IMR-90 (cell line): ENCODE results near the gene MT1A. TPM values are rescaled to one million over a fixed set of nuclear protein-coding genes. Genes with fewer than 3 reads are reported as not detected.

Experiments used
- ATAC-seq: fragments of 200-7000 bp; cut with Tn5 transposase; 2 replicates; pipeline ENCODE4 v1.9.1; 2020; ENCODE audit warnings: low read depth, mild to moderate bottlenecking, moderate library complexity
- BruUV-seq: library from RNA; stranded (reverse); fragments of 400-500 nt; replicated peaks from 2 replicates; lab custom pipeline; 2021; lab: Mats Ljungman, UMichigan
- CTCF ChIA-PET: fragments of 300-600 bp; formaldehyde crosslinking; extraction: SDS; loops from one replicate; lab custom pipeline; 2021; ENCODE audit warnings: antibody characterized with exemption; lab: Yijun Ruan, JAX
- POLR2A ChIA-PET: fragments of 300-600 bp; sonication (Branson Sonifier 250); formaldehyde crosslinking; loops from one replicate; lab custom pipeline; 2022; ENCODE audit warnings: antibody characterized with exemption; ENCODE audit not compliant: unreplicated experiment; lab: Charles Lee
- DNase-seq: peaks from one replicate; pipeline ENCODE4 v3.0.0; 2013
- H2AFZ ChIP-seq: replicated peaks from 2 replicates; pipeline ENCODE3; 2013; ENCODE audit warnings: low read length, mild to moderate bottlenecking; ENCODE audit not compliant: poor library complexity
- H2AK5ac ChIP-seq: 2 replicates; pipeline ENCODE4 v1.6.1; 2013; ENCODE audit warnings: low read depth, low read length, inconsistent platforms
- H2AK9ac ChIP-seq: replicated peaks from 2 replicates; pipeline ENCODE3; 2013; ENCODE audit warnings: mild to moderate bottlenecking, low read depth, low read length, moderate library complexity; ENCODE audit not compliant: poor library complexity
- H2BK120ac ChIP-seq: 2 replicates; pipeline ENCODE4 v1.6.1; 2013; ENCODE audit warnings: low read depth, low read length, inconsistent platforms
- H2BK15ac ChIP-seq: 3 replicates; pipeline ENCODE4 v1.6.1; 2013; ENCODE audit warnings: low read depth, low read length, inconsistent platforms
- H2BK20ac ChIP-seq: 2 replicates; pipeline ENCODE4 v1.6.1; 2013; ENCODE audit warnings: low read depth, mild to moderate bottlenecking, inconsistent platforms, low read length, moderate library complexity
- H2BK5ac ChIP-seq: 2 replicates; pipeline ENCODE4 v1.6.1; 2013; ENCODE audit warnings: mild to moderate bottlenecking, low read depth, low read length, inconsistent platforms; ENCODE audit not compliant: poor library complexity, severe bottlenecking
- H3K14ac ChIP-seq: replicated peaks from 2 replicates; pipeline ENCODE4 v1.6.1; 2013; ENCODE audit warnings: low read depth, low read length, inconsistent platforms
- H3K18ac ChIP-seq: 2 replicates; pipeline ENCODE4 v1.6.1; 2013; ENCODE audit warnings: low read depth, low read length, control low read depth
- H3K23ac ChIP-seq: 2 replicates; pipeline ENCODE4 v1.6.1; 2013; ENCODE audit warnings: low read depth, low read length, inconsistent platforms
- H3K27ac ChIP-seq: 2 replicates; pipeline ENCODE4 v1.5.1; 2013; ENCODE audit warnings: mild to moderate bottlenecking, control low read depth, low read length; ENCODE audit not compliant: insufficient read depth
- H3K27me3 ChIP-seq: 2 replicates; pipeline ENCODE4 v1.6.1; 2013; ENCODE audit warnings: low read length; ENCODE audit not compliant: control insufficient read depth, insufficient read depth
- H3K36me3 ChIP-seq: 2 replicates; pipeline ENCODE4 v1.6.1; 2013; ENCODE audit warnings: low read length, mixed read lengths; ENCODE audit not compliant: control insufficient read depth, insufficient read depth
- H3K4ac ChIP-seq: 2 replicates; pipeline ENCODE4 v1.6.1; 2013; ENCODE audit warnings: low read depth, low read length, inconsistent platforms
- H3K4me1 ChIP-seq: 2 replicates; pipeline ENCODE4 v1.6.1; 2013; ENCODE audit warnings: low read length, mixed read lengths; ENCODE audit not compliant: control insufficient read depth, insufficient read depth
- H3K4me2 ChIP-seq: 2 replicates; pipeline ENCODE4 v1.6.1; 2013; ENCODE audit warnings: low read depth, mild to moderate bottlenecking, control low read depth, low read length, moderate library complexity
- H3K4me3 ChIP-seq: 2 replicates; pipeline ENCODE4 v1.5.1; 2013; ENCODE audit warnings: low read depth, mild to moderate bottlenecking, control low read depth, low read length, moderate library complexity; ENCODE audit not compliant: insufficient read depth
- H3K56ac ChIP-seq: 2 replicates; pipeline ENCODE4 v1.6.1; 2013; ENCODE audit warnings: low read length, inconsistent platforms; ENCODE audit not compliant: insufficient read depth; ENCODE audit errors: extremely low read depth
- H3K79me1 ChIP-seq, 2 experiments: 2 replicates each; pipeline ENCODE4 v1.6.1; 2013; ENCODE audit warnings: low read length in 2 of 2, inconsistent platforms in 1 of 2, low read depth in 1 of 2
- H3K9ac ChIP-seq: 2 replicates; pipeline ENCODE4 v1.6.1; 2013; ENCODE audit warnings: low read depth, low read length, control low read depth
- H3K9me1 ChIP-seq: 2 replicates; pipeline ENCODE4 v1.6.1; 2013; ENCODE audit warnings: low read length, inconsistent platforms; ENCODE audit not compliant: insufficient read depth
- H3K9me3 ChIP-seq: 2 replicates; pipeline ENCODE4 v1.6.1; 2013; ENCODE audit warnings: low read length; ENCODE audit not compliant: control insufficient read depth, insufficient read depth
- H4K20me1 ChIP-seq: 2 replicates; pipeline ENCODE4 v1.6.1; 2013; ENCODE audit warnings: low read length, inconsistent platforms; ENCODE audit not compliant: insufficient read depth
- H4K5ac ChIP-seq: 2 replicates; pipeline ENCODE4 v1.6.1; 2013; ENCODE audit warnings: mild to moderate bottlenecking, low read depth, low read length, control low read depth
- H4K8ac ChIP-seq, 2 experiments: 2 replicates each; pipeline ENCODE4 v1.6.1; 2013; ENCODE audit warnings: low read depth in 2 of 2, low read length in 2 of 2, control low read depth in 1 of 2, inconsistent platforms in 1 of 2
- H4K91ac ChIP-seq: 2 replicates; pipeline ENCODE4 v1.6.1; 2013; ENCODE audit warnings: low read depth, low read length, inconsistent platforms; ENCODE audit not compliant: insufficient read depth
- FOS ChIP-seq: fragments of 150-350 bp; IDR thresholded peaks from 2 replicates; pipeline ENCODE4 v1.6.1; 2016; ENCODE audit warnings: low read depth, low read length
- MAFK ChIP-seq: IDR thresholded peaks from 2 replicates; pipeline ENCODE4 v1.6.1; 2012; ENCODE audit warnings: low read depth, low read length, improper control_type of control experiment
- MAZ ChIP-seq: IDR thresholded peaks from 2 replicates; pipeline ENCODE4 v1.6.1; 2012; ENCODE audit warnings: low read depth, mild to moderate bottlenecking, low read length, improper control_type of control experiment, moderate library complexity, borderline replicate concordance
- NFE2L2 ChIP-seq: fragments of 150-350 bp; IDR thresholded peaks from 2 replicates; pipeline ENCODE4 v1.6.1; 2016; ENCODE audit warnings: low read depth, mild to moderate bottlenecking, low read length
- RCOR1 ChIP-seq: IDR thresholded peaks from 2 replicates; pipeline ENCODE4 v1.6.1; 2012; ENCODE audit warnings: mild to moderate bottlenecking, low read length, improper control_type of control experiment; ENCODE audit not compliant: insufficient replicate concordance
- RFX5 ChIP-seq: IDR thresholded peaks from 2 replicates; pipeline ENCODE4 v1.8.0; 2012; ENCODE audit warnings: low read depth, mild to moderate bottlenecking, low read length, moderate library complexity
- SMC3 ChIP-seq: fragments of 150-350 bp; IDR thresholded peaks from 2 replicates; pipeline ENCODE4 v1.6.1; 2016; ENCODE audit warnings: low read depth, mild to moderate bottlenecking, antibody characterized with exemption, low read length, moderate library complexity
- USF2 ChIP-seq: fragments of 150-350 bp; IDR thresholded peaks from 2 replicates; pipeline ENCODE4 v1.6.1; 2017; ENCODE audit warnings: mild to moderate bottlenecking, antibody characterized with exemption, low read length, low read depth
- WGBS, 2 experiments: methylation state at CpG; one replicate each; pipeline versions ENCODE4 v1.1.5 to v1.1.7; 2013; ENCODE audit warnings: missing lambda C conversion rate in 2 of 2; ENCODE audit not compliant: insufficient read length in 1 of 2; ENCODE audit errors: extremely low coverage in 2 of 2; 5-methylcytosine and 5-hydroxymethylcytosine counted together
- dilution Hi-C: fragments of 300-500 bp; cut with HindIII; formaldehyde crosslinking; loops from one replicate; pipeline ENCODE4 v1.14.3; 2018; ENCODE audit warnings: low sequenced_read_pairs; ENCODE audit not compliant: unreplicated experiment
- in situ Hi-C: fragments of 300-500 bp; cut with MboI; formaldehyde crosslinking; loops from 3 replicates; pipeline ENCODE4 v1.14.3; 2019; ENCODE audit warnings: low sequenced_read_pairs, inconsistent platforms, mixed read lengths
- intact Hi-C: fragments of 100-400 bp; cut with micrococcal nuclease; formaldehyde crosslinking; loops from 2 replicates; pipeline ENCODE4 v1.10.0; 2022
- polyA plus RNA-seq, 3 experiments: library from polyadenylated mRNA; depleted of rRNA; stranded (reverse); fragments of >200 nt; gene quantifications; 2 replicates each; pipeline ENCODE4 v1.2.3, GENCODE V29; 2012; ENCODE audit warnings: low replicate concordance in 1 of 3
- total RNA-seq: library from RNA; depleted of rRNA; stranded (reverse); fragments of >200 nt; gene quantifications from 2 replicates; pipeline ENCODE4 v1.2.3, GENCODE V29; 2012
- TF ChIP-seq, protein P1 (sequence below): fragments of 150-350 bp; IDR thresholded peaks from 2 replicates; pipeline ENCODE4 v1.6.1; 2016; ENCODE audit warnings: low read depth, mild to moderate bottlenecking, low read length, moderate library complexity, borderline replicate concordance

Gene MT1A
- total and polyA plus RNA-seq, 2 of the 4 experiments (the other 2 are of a cell fraction), result 1.6 TPM; not detected in 1

DNA sequence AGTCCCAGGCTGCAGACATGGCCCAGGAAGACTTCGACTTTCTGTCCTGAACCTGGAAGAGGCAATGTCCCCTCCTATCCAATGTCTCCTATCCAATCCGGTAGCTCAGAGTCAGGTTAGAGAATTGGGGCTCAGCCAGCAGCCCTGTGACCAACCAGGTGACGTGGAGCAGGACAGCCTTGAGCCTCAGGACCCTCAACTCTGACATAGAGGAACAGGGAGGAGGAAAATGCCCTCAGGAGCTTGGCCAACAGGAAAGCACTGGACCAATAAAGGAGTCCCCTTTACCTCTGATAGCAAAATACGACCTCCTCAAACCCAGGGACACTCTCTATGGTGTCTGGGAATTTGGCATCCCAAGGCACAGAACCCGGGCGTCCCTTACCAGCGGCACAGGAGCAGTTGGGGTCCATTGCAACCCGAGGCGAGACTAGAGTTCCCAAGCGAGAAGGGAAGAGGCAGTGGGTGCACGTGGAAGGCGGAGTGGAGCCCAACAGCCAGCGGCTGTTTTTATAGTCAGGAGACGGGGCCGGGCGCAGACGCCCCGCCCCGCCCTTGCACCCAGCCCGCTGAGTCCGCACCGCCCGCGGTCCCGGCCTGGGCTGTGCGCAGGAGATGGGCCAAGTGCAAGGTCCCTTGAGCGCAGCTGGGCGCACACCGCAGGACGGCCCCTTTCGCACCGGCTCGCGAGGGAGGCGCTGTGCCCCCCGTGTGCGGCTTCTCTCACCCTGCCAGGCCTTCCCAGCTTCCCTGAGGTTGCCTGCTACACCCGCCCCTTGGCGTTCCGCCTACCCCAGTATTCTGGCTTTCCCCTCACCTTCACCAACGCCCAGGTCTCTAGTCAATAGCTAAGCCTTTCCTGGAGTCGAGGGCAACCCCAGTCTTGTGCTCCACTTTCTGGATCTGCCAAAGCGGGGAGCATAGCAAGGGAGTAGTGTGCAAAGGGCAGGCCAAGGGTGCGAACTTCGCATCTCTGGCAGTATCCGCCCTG lies 29.4 kb downstream of the MT1A start, which contains the start of gene MT1G:
Gene MT1G, minus strand, starts transcription at position 485 of the 991 bp plus-strand sequence. Its CDS starts 72 bp downstream, at position 413.
- Histone ChIP-seq H3K36me3 (no peaks in the 10 kb centered on the region), H3K79me1 (no peaks in the 10 kb centered on the region), H2BK120ac (no peak within 1 kb of the TSS), H2BK5ac (no peak within 1 kb of the TSS), H3K18ac (no peak within 1 kb of the TSS), H3K9ac (no peak within 1 kb of the TSS), H3K4me3 (no peak within 1 kb of the TSS), H2BK20ac (no peak within 1 kb of the TSS), H3K4me2 (no peak within 1 kb of the TSS), H4K8ac (no peak within 1 kb of the TSS), H3K27ac (no peak within 1 kb of the TSS), H4K20me1 (0 out of 2 replicates have a peak, but pooled peaks cover 1% of the 10 kb centered on the region), H3K14ac (no peak within 1 kb of the TSS), H2AFZ (peak within 1 kb of the TSS; percentile 33), H3K9me1 (peaks cover 2% of the 10 kb centered on the region), H2AK5ac (0 out of 2 replicates have a peak within 1 kb of the TSS, but pooled peaks have one; percentile 28), H3K4ac (no peak within 1 kb of the TSS), H2BK15ac (no peak within 1 kb of the TSS), H3K27me3 (peaks cover 71% of the 10 kb centered on the region), H3K4me1 (peaks cover 13% of the 10 kb centered on the region), H4K5ac (no peak within 1 kb of the TSS), H4K91ac (no peak within 1 kb of the TSS), H3K56ac (no peak within 1 kb of the TSS), H2AK9ac (no peak within 1 kb of the TSS), H3K23ac (no peak within 1 kb of the TSS), H3K9me3 (no peaks in the 10 kb centered on the region)
- no peak for DNase-seq
- POLR2A ChIA-PET, result no interaction called here
- no peak for TF ChIP-seq RCOR1
- TF ChIP-seq RFX5, result no peak
- TF ChIP-seq MAZ, result no peak
- TF ChIP-seq, protein P1, sequence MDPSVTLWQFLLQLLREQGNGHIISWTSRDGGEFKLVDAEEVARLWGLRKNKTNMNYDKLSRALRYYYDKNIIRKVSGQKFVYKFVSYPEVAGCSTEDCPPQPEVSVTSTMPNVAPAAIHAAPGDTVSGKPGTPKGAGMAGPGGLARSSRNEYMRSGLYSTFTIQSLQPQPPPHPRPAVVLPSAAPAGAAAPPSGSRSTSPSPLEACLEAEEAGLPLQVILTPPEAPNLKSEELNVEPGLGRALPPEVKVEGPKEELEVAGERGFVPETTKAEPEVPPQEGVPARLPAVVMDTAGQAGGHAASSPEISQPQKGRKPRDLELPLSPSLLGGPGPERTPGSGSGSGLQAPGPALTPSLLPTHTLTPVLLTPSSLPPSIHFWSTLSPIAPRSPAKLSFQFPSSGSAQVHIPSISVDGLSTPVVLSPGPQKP, result no peak
- no peak for TF ChIP-seq NFE2L2
- TF ChIP-seq FOS, result no peak
- TF ChIP-seq MAFK, result no peak
- no peak for TF ChIP-seq SMC3
- no peak for TF ChIP-seq USF2
- peak; percentile 46 for ATAC-seq
- in situ Hi-C loops (no loop called here), intact Hi-C loops (no loop called here), dilution Hi-C loops (no loop called here)
- no TSS peak for BruUV-seq
- CTCF ChIA-PET, result no interaction called here
- 9% methylated on average over 27 of the region's 46 CpGs; no CpG with 5 or more reads in 1 of the 2 experiments for WGBS, 2 experiments
